ENCODE measurements around the gene ULK4. TPM values are rescaled to one million over a fixed set of nuclear protein-coding genes. Genes with fewer than 3 reads are reported as not detected.

The ULK4 gene
- total RNA-seq, 1 donor from 2014 or later: 11.2 TPM

DNA sequence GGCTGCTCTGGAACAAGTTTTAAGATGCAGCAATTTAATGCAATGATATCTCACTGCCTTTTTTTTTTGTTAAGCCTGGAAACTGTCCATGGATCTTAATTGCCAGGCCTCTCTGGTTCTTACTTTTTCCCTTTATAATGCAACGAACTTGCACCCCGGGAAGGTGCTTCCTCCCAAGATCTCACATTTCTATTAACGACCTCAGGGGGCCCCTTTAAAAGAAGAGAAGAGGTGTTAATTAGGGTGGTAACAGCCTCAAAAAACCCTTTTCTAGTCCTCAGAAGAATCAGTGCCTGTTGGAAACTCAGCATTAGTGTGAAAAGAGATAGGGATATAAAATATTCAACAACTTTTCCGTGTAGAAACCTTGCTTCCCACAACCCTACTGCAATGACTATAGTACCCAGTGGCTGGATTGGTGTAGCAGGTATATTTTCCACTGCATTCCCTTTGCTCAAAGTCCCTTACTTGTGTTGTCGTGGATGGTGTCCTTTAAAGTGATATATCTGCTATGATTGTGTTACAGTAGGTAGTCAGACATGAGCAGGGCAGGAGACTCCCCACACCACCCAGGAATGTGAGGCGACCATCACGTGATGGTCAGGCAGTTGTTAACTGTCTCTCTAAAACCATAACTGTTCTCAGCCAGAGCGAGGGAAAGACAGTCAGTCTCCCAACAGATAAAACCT is 640.8 kb downstream of the ULK4 start:
- no peak for ATAC-seq
- no peak overlapping the region for H3K27ac ChIP-seq

DNA sequence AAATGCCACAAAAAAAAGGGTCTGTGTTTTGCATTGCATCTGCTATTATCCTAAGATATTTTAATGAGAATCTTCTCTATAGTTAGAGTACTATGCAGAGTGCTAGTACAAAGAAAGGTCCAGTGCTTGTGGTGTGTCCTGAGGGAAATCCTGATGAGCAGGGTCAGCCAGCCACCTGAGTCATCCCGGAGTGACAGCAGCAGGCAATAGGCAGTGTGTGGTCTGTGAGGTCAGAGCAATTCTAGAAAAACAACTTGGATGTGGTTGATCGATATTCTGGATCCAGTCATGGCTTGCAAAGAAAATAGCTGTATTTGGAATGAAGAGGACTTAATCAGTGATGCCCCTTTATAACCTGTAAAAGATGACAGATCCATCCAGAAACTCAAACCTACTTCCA is 643.4 kb downstream of the ULK4 start:
- ATAC-seq (no peak), DNase-seq (no peak)
- H3K4me1 ChIP-seq: no peaks in the 10 kb centered on the region
- no peaks in the 10 kb centered on the region for H3K9me3 ChIP-seq
- TF ChIP-seq, protein P1, sequence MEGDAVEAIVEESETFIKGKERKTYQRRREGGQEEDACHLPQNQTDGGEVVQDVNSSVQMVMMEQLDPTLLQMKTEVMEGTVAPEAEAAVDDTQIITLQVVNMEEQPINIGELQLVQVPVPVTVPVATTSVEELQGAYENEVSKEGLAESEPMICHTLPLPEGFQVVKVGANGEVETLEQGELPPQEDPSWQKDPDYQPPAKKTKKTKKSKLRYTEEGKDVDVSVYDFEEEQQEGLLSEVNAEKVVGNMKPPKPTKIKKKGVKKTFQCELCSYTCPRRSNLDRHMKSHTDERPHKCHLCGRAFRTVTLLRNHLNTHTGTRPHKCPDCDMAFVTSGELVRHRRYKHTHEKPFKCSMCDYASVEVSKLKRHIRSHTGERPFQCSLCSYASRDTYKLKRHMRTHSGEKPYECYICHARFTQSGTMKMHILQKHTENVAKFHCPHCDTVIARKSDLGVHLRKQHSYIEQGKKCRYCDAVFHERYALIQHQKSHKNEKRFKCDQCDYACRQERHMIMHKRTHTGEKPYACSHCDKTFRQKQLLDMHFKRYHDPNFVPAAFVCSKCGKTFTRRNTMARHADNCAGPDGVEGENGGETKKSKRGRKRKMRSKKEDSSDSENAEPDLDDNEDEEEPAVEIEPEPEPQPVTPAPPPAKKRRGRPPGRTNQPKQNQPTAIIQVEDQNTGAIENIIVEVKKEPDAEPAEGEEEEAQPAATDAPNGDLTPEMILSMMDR (IDR thresholded peaks at IDR 0.05): no peak
- H3K4me3 ChIP-seq: no peak overlapping the region
- H3K36me3 ChIP-seq: no peaks in the 10 kb centered on the region
- no peak overlapping the region for H3K27ac ChIP-seq
- intact Hi-C loops (cut with DNase I): no loop called here
- no peaks in the 10 kb centered on the region for H3K27me3 ChIP-seq

More for the DNA sequence above, 640.8 kb downstream of the ULK4 start:
- Histone ChIP-seq H3K4me3 (no peak overlapping the region), H3K36me3 (no peaks in the 10 kb centered on the region), H3K27me3 (no peaks in the 10 kb centered on the region), H3K9me3 (no peaks in the 10 kb centered on the region), H3K4me1 (no peaks in the 10 kb centered on the region)
- no peak for DNase-seq
- intact Hi-C loops (cut with DNase I): no loop called here
- TF ChIP-seq, protein P1 (IDR thresholded peaks at IDR 0.05): no peak

DNA sequence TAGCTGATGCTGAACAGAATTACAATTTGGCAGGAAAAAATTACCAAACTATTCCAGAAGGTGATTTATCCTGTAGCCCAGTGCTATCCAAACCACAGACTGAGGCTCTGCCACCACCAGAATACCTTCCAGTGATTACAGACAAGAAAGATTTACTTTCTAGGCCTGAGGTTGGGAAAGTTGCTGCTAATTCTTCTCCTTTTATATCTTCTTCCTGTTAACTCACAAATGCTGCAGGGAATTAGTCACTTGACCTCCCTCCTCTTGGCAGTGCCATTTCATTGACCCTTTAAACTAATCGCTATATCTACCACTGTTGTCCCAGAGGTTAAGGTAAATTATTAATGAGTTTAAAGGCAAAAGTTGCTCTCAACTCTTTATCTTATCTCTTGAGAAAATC is 644.2 kb downstream of the ULK4 start:
- H3K27ac ChIP-seq: no peak overlapping the region
- intact Hi-C loops (cut with DNase I): no loop called here
- H3K27me3 ChIP-seq: no peaks in the 10 kb centered on the region
- H3K4me3 ChIP-seq: no peak overlapping the region
- no peaks in the 10 kb centered on the region for H3K4me1 ChIP-seq
- no peak for DNase-seq
- no peak for ATAC-seq
- H3K9me3 ChIP-seq: no peaks in the 10 kb centered on the region
- TF ChIP-seq, protein P1 (IDR thresholded peaks at IDR 0.05): no peak
- H3K36me3 ChIP-seq: no peaks in the 10 kb centered on the region

DNA sequence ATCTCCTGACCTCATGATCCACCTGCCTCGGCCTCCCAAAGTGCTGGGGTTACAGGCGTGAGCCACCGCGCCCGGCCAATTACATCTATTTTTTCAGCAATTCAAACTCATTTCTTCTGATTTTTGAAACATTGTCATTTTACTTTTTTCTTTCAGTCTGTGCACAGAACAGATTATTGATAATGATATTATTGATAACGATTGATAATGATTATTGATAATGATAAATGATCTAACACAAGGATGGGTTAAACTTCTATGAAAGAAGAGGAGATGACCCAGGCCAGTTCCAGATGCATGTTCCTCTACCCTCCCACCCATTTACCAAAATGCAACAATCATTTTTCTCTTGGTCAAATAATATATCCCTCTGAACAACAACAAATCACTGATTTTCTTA is 644.6 kb downstream of the ULK4 start:
- Histone ChIP-seq H3K36me3 (no peaks in the 10 kb centered on the region), H3K4me1 (no peaks in the 10 kb centered on the region), H3K9me3 (no peaks in the 10 kb centered on the region), H3K27ac (no peak overlapping the region), H3K27me3 (no peaks in the 10 kb centered on the region), H3K4me3 (no peak overlapping the region)
- DNase-seq (no peak), ATAC-seq (no peak)
- TF ChIP-seq, protein P1 (IDR thresholded peaks at IDR 0.05): no peak
- intact Hi-C loops (cut with DNase I): no loop called here

DNA sequence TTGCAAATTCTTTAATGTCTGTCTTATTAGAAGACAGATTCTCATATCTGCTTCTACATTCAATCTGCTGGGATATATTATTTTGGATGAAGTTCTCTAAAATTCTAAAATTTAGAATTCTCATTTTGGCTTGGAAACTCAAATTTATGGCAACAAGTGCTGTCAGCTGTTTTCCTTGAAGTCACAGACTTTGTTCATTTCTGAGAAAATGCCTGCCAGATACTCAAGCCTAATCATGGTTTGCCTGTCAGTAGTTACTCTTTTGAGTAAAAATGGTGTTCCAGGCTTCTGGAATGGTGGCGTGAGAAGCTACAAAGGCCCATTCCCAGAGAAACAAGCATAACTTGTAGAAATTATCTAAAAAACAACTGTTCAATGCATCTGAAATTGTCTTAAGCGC is 646.8 kb downstream of the ULK4 start:
- H3K9me3 ChIP-seq: no peaks in the 10 kb centered on the region
- no peak for ATAC-seq

More for the DNA sequence above, 646.8 kb downstream of the ULK4 start:
- no peaks in the 10 kb centered on the region for H3K27me3 ChIP-seq
- no peaks in the 10 kb centered on the region for H3K36me3 ChIP-seq
- DNase-seq: no peak
- intact Hi-C loops (cut with DNase I): no loop called here
- no peaks in the 10 kb centered on the region for H3K4me1 ChIP-seq
- TF ChIP-seq, protein P1 (IDR thresholded peaks at IDR 0.05): no peak
- no peak overlapping the region for H3K27ac ChIP-seq
- no peak overlapping the region for H3K4me3 ChIP-seq
